Measurements from ENCODE around the gene TKFC.

GRCh38 chr11:61293867-61294716 is 38.9 kb upstream of the TKFC start:
- TF ChIP-seq CTCF (conservative IDR thresholded peaks at IDR 0.05) (no peak), ZFX (IDR thresholded peaks at IDR 0.05) (no peak)
